Measurements from ENCODE around the gene ANP32E. TPM values are rescaled to one million over a fixed set of nuclear protein-coding genes. Genes with fewer than 3 reads are reported as not detected.
A peak's percentile ranks its signal among the peaks of the same experiment; 100 is the strongest.
"Not testable (repeated sequence)": the region's sequence is repeated elsewhere in the genome, so short reads cannot be mapped to it uniquely, and the experiment has no call there.

ANP32E gene
- total and polyA plus RNA-seq, 2 donors from 2014 or later: 22.1 to 41.7 TPM

- H3K27me3 ChIP-seq (ENCODE audit: control insufficient read depth, insufficient read depth, low read length): no peaks in the 10 kb centered on the region
- peak; percentile 7 for TF ChIP-seq CTCF (IDR thresholded peaks at IDR 0.05; ENCODE audit: borderline replicate concordance, extremely low read depth, insufficient read depth)
- H3K9me3 ChIP-seq (ENCODE audit: control insufficient read depth in 2 of 3, insufficient read depth in 1 of 3, low read length in 3 of 3): no peaks in the 10 kb centered on the region
- H3K9ac ChIP-seq (ENCODE audit: low read length in 3 of 3): no peak overlapping the region
- H3K4me1 ChIP-seq (ENCODE audit: control insufficient read depth in 2 of 3, insufficient read depth in 2 of 3, low read depth in 1 of 3, low read length in 3 of 3): no peaks in the 10 kb centered on the region
- H3K4me3 ChIP-seq (ENCODE audit: low read length in 3 of 3): peak overlapping the region in 1 of 3 donors; percentile 11
- intact Hi-C loops (cut with DNase I): no loop called here
- FAIRE-seq: no peak
- H3K36me3 ChIP-seq (ENCODE audit: control insufficient read depth in 2 of 3, insufficient read depth in 3 of 3, low read length in 3 of 3): no peaks in the 10 kb centered on the region
- DNase-seq: peak in 2 of 5 donors; percentile 67 to 77
- H3K27ac ChIP-seq (ENCODE audit: low read depth in 2 of 2, low read length in 2 of 2): no peak overlapping the region
Measured at GRCh38 chr1:150186789-150187559, 48.9 kb downstream of the ANP32E start.

- H3K9ac ChIP-seq (ENCODE audit: low read length in 3 of 3); DNase-seq; H3K4me3 ChIP-seq (ENCODE audit: low read length in 3 of 3); H3K27ac ChIP-seq (ENCODE audit: low read depth in 2 of 2, low read length in 2 of 2); H3K4me1 ChIP-seq (ENCODE audit: control insufficient read depth in 2 of 3, insufficient read depth in 2 of 3, low read depth in 1 of 3, low read length in 3 of 3); H3K27me3 ChIP-seq (ENCODE audit: control insufficient read depth, insufficient read depth, low read length); H3K36me3 ChIP-seq (ENCODE audit: control insufficient read depth in 2 of 3, insufficient read depth in 3 of 3, low read length in 3 of 3); H3K9me3 ChIP-seq (ENCODE audit: control insufficient read depth in 2 of 3, insufficient read depth in 1 of 3, low read length in 3 of 3); intact Hi-C loops (cut with DNase I); FAIRE-seq: not testable (repeated sequence)
Measured at GRCh38 chr1:150186438-150186788, 49.5 kb downstream of the ANP32E start.

- Histone ChIP-seq H3K9ac (ENCODE audit: low read length in 3 of 3) (no peak overlapping the region), H3K4me1 (ENCODE audit: control insufficient read depth in 2 of 3, insufficient read depth in 2 of 3, low read depth in 1 of 3, low read length in 3 of 3) (no peaks in the 10 kb centered on the region), H3K27ac (ENCODE audit: low read depth in 2 of 2, low read length in 2 of 2) (no peak overlapping the region), H3K27me3 (ENCODE audit: control insufficient read depth, insufficient read depth, low read length) (no peaks in the 10 kb centered on the region), H3K4me3 (ENCODE audit: low read length in 3 of 3) (no peak overlapping the region), H3K9me3 (ENCODE audit: control insufficient read depth in 2 of 3, insufficient read depth in 1 of 3, low read length in 3 of 3) (no peaks in the 10 kb centered on the region), H3K36me3 (ENCODE audit: control insufficient read depth in 2 of 3, insufficient read depth in 3 of 3, low read length in 3 of 3) (no peaks in the 10 kb centered on the region)
- FAIRE-seq (no peak), DNase-seq (no peak)
- TF ChIP-seq CTCF (IDR thresholded peaks at IDR 0.05; ENCODE audit: borderline replicate concordance, extremely low read depth, insufficient read depth): no peak
- intact Hi-C loops (cut with DNase I): no loop called here
Measured at GRCh38 chr1:150185481-150185880, 50.4 kb downstream of the ANP32E start.

GRCh38 chr1:150183061-150183460 is 52.9 kb downstream of the ANP32E start:
- Histone ChIP-seq H3K27me3 (ENCODE audit: control insufficient read depth, insufficient read depth, low read length) (no peaks in the 10 kb centered on the region), H3K36me3 (ENCODE audit: control insufficient read depth in 2 of 3, insufficient read depth in 3 of 3, low read length in 3 of 3) (no peaks in the 10 kb centered on the region), H3K27ac (ENCODE audit: low read depth in 2 of 2, low read length in 2 of 2) (no peak overlapping the region), H3K4me1 (ENCODE audit: control insufficient read depth in 2 of 3, insufficient read depth in 2 of 3, low read depth in 1 of 3, low read length in 3 of 3) (no peaks in the 10 kb centered on the region), H3K9me3 (ENCODE audit: control insufficient read depth in 2 of 3, insufficient read depth in 1 of 3, low read length in 3 of 3) (no peaks in the 10 kb centered on the region), H3K4me3 (ENCODE audit: low read length in 3 of 3) (no peak overlapping the region), H3K9ac (ENCODE audit: low read length in 3 of 3) (no peak overlapping the region)
- no peak for TF ChIP-seq CTCF (IDR thresholded peaks at IDR 0.05; ENCODE audit: borderline replicate concordance, extremely low read depth, insufficient read depth)
- intact Hi-C loops (cut with DNase I): no loop called here
- no peak for FAIRE-seq
- no peak for DNase-seq

All from kidney (tissue), 14 donors.